ENCODE data around the gene PEDS1.

DNA sequence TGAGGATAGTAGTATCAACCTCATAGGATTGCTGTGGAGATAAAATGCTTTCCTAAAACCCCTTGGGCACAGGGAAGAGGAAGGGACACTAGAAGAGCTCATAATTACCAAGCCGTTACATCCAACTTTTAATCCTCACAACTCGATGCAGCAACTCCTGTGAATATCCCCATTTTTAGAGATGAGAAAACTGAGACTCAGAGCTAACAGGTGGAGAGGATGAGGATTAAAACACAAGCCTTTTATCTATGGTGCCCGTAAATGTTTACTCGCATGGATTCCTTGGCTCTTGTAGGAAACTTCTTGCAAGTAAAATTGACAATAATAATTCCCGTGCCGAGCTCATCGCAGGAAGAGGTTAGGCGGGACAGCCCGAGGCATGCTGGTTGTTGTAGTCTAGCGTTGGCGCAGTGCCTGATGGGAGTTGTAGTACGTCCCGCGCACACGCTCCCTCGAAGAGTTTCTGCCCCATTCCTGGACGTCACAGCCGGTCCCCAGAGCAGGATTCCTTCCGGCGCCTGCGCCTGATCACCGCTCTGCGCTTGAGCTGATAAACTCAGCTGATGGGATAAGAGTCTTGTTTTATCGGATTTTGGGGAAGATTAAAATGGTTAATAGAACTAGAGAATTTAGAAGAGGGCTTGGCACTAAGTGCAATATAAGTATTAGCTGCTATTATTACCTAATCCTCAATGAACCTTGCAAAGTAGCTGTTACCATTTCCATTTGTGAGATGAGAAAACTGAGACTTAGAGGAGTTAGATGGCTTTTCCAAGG, 37.7 kb downstream of the PEDS1 start:
- peak; percentile 70 to 88 for TF ChIP-seq POLR2AphosphoS5 (IDR thresholded peaks at IDR 0.05)
- TF ChIP-seq, protein P1, sequence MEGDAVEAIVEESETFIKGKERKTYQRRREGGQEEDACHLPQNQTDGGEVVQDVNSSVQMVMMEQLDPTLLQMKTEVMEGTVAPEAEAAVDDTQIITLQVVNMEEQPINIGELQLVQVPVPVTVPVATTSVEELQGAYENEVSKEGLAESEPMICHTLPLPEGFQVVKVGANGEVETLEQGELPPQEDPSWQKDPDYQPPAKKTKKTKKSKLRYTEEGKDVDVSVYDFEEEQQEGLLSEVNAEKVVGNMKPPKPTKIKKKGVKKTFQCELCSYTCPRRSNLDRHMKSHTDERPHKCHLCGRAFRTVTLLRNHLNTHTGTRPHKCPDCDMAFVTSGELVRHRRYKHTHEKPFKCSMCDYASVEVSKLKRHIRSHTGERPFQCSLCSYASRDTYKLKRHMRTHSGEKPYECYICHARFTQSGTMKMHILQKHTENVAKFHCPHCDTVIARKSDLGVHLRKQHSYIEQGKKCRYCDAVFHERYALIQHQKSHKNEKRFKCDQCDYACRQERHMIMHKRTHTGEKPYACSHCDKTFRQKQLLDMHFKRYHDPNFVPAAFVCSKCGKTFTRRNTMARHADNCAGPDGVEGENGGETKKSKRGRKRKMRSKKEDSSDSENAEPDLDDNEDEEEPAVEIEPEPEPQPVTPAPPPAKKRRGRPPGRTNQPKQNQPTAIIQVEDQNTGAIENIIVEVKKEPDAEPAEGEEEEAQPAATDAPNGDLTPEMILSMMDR (IDR thresholded peaks at IDR 0.05): peak in 1 of 6 experiments; percentile 11
- peak in 1 of 4 donors; percentile 50 for TF ChIP-seq POLR2A (IDR thresholded peaks at IDR 0.05)

Data from upper lobe of left lung (tissue), 4 donors.